Lower leg skin (tissue), 3 donors: Measurements from ENCODE around the gene SH3D19.

Experiments used
- CTCF ChIP-seq, 3 donors: fragments of 450-650 bp; IDR thresholded peaks; one replicate each; pipeline ENCODE4 v1.5.1; 2016; ENCODE audit warnings: antibody characterized with exemption in 3 of 3, mild to moderate bottlenecking in 3 of 3, moderate library complexity in 2 of 3
- POLR2A ChIP-seq, 2 donors: fragments of 450-650 bp; IDR thresholded peaks; one replicate each; pipeline ENCODE4 v1.6.1; 2016 to 2017; ENCODE audit warnings: antibody characterized with exemption in 2 of 2, mild to moderate bottlenecking in 1 of 2, moderate library complexity in 1 of 2

- TF ChIP-seq POLR2A (IDR thresholded peaks at IDR 0.05) (no peak), CTCF (IDR thresholded peaks at IDR 0.05) (no peak)
Observed at GRCh38 chr4:151358266-151358665, 32.9 kb upstream of the SH3D19 start.
